ENCODE data around the gene SUN2. TPM values are rescaled to one million over a fixed set of nuclear protein-coding genes. Genes with fewer than 3 reads are reported as not detected.

The SUN2 gene
- total RNA-seq, 1 donor from 2014 or later: 41.7 TPM

DNA sequence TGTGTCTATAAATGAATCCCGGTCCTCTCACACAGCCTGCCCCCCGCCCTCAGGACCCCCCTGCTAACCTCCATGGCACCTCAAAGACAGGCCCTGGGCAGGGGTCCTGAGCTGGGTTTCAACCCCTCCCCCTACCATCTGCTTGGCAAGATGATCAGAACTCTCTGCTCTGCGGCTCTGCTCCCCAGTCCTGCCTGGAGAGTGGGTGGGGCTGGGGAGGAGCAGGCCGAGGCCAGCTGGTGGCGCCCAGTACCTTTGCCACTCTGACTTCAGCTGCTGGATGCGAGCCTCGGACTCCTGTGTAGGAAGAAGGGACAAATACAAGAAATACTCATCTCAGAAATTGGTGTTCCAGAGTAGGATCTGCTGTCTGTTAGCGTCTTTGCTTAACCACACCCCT is 15.0 kb downstream of the SUN2 start:
- TF ChIP-seq, protein P1, sequence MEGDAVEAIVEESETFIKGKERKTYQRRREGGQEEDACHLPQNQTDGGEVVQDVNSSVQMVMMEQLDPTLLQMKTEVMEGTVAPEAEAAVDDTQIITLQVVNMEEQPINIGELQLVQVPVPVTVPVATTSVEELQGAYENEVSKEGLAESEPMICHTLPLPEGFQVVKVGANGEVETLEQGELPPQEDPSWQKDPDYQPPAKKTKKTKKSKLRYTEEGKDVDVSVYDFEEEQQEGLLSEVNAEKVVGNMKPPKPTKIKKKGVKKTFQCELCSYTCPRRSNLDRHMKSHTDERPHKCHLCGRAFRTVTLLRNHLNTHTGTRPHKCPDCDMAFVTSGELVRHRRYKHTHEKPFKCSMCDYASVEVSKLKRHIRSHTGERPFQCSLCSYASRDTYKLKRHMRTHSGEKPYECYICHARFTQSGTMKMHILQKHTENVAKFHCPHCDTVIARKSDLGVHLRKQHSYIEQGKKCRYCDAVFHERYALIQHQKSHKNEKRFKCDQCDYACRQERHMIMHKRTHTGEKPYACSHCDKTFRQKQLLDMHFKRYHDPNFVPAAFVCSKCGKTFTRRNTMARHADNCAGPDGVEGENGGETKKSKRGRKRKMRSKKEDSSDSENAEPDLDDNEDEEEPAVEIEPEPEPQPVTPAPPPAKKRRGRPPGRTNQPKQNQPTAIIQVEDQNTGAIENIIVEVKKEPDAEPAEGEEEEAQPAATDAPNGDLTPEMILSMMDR (conservative IDR thresholded peaks at IDR 0.05): no peak
- Mint-ChIP-seq H3K27ac (ENCODE audit: unreplicated experiment) (no peak overlapping the region), H3K27me3 (ENCODE audit: low read depth) (no peaks in the 10 kb centered on the region), H3K4me1 (no peaks in the 10 kb centered on the region), H3K9me3 (no peaks in the 10 kb centered on the region), H3K36me3 (ENCODE audit: low read depth) (peaks cover 7% of the 10 kb centered on the region), H3K4me3 (no peak overlapping the region)
- DNase-seq (ENCODE audit: low read depth, low spot score): no peak

DNA sequence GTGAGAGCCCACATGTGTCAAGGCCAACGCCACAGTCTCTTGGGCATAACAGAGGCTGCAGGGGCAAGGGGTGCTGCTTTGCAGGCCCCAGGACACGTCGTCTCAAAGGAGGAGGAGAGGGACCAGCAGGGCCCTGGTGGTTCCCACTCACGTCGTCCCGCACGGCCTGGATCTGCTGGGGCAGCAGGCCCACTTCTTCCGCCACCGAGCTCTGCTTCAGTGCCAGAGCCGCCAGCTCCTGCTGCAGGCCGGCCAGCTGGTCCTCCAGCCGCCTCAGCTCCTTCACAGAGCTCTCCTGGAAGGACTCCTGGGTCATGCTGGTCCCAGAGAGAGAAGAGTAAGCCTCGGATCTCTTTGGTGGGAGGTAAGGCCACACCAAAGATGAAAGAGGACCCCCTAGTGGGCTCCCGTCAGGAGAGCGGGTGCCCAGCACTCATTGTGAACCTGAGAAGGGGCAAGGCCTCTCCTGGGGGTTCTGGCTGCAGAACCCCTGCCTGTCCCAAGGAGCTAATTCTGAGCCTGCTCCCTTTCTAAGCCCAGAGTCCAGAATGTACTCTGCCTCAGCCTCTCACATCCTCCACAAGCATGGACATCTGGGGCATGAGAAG is 15.6 kb downstream of the SUN2 start:
- TF ChIP-seq, protein P1 (conservative IDR thresholded peaks at IDR 0.05): no peak
- no peak overlapping the region for H3K4me3 Mint-ChIP-seq
- H3K9me3 Mint-ChIP-seq: no peaks in the 10 kb centered on the region
- no peak for DNase-seq (ENCODE audit: low read depth, low spot score)
- peak overlapping the region; percentile 43 for H3K27ac Mint-ChIP-seq (ENCODE audit: unreplicated experiment)
- H3K36me3 Mint-ChIP-seq (ENCODE audit: low read depth): peaks cover 7% of the 10 kb centered on the region
- no peaks in the 10 kb centered on the region for H3K27me3 Mint-ChIP-seq (ENCODE audit: low read depth)
- no peaks in the 10 kb centered on the region for H3K4me1 Mint-ChIP-seq

DNA sequence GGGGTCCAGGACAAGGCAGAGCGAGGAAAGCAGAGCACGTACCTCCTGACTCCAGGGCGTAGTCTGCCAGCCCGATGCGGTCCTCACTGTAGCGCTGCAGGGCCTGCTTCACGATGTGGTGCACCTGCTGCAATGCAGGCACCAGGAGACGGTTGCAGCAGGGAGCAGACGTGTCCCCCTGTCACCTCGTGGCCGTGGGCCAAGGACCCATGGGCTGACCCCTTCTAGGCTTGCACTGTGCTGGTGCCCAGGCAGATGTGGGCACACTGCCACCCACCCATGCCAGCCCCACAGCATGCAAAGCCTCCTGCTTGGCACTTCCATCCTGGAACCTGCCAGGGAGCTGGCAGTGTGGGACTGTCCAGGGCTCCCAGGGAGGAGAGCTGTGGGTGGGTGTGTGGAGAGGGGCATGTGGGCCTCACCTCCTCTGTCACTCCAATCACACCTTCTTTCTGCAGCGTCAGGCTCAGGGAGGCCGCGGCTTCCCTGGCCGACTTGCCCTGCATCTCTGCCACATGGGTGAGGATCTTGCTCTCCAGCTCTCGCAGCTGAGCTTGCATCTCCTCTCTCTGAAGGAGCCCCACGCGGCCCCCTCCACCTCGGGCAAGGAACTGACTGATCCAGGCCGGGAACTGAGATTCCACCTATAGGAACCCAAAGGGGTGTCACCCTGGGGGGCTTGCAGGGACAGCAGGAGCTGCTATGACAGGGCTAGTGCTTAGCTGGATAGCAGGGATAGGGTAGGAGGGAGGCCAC is 16.3 kb downstream of the SUN2 start:
- DNase-seq (ENCODE audit: low read depth, low spot score): no peak
- no peaks in the 10 kb centered on the region for H3K9me3 Mint-ChIP-seq
- no peaks in the 10 kb centered on the region for H3K27me3 Mint-ChIP-seq (ENCODE audit: low read depth)
- H3K4me1 Mint-ChIP-seq: no peaks in the 10 kb centered on the region
- peak overlapping the region; percentile 43 for H3K27ac Mint-ChIP-seq (ENCODE audit: unreplicated experiment)
- H3K4me3 Mint-ChIP-seq: no peak overlapping the region
- TF ChIP-seq, protein P1 (conservative IDR thresholded peaks at IDR 0.05): no peak
- H3K36me3 Mint-ChIP-seq (ENCODE audit: low read depth): peaks cover 7% of the 10 kb centered on the region

DNA sequence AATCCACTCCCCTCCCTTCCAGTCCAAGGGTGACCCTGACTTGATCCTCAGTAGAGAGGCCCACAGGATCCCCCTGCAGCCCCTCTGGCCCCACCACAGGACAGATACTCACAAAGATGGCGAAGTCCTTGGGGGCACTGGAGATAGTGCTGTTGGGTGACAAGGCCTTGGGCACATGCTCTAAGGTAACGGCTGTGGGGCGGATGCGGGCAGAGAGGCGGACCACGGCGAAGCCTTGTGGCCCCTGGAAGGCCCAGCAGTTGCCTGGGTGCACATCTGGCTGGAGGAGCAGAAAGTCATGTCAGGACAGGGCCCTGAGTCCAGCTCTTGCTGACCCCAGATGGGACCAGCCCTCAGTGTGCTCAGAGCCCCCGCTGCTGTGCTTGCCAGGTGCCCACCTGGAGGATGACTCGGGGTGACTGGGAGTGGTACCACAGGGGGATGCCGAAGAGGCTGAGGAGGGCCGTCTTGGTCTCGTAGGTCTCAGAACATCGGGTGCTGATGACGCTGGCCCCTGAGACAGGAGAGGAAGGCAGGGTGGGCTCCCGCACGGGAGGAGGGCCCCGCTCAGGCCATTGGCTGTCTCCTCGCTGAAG is 17.2 kb downstream of the SUN2 start:
- Mint-ChIP-seq H3K4me3 (no peak overlapping the region), H3K9me3 (no peaks in the 10 kb centered on the region), H3K36me3 (ENCODE audit: low read depth) (peaks cover 7% of the 10 kb centered on the region), H3K27ac (ENCODE audit: unreplicated experiment) (no peak overlapping the region), H3K4me1 (no peaks in the 10 kb centered on the region), H3K27me3 (ENCODE audit: low read depth) (no peaks in the 10 kb centered on the region)
- TF ChIP-seq, protein P1 (conservative IDR thresholded peaks at IDR 0.05): no peak
- no peak for DNase-seq (ENCODE audit: low read depth, low spot score)

DNA sequence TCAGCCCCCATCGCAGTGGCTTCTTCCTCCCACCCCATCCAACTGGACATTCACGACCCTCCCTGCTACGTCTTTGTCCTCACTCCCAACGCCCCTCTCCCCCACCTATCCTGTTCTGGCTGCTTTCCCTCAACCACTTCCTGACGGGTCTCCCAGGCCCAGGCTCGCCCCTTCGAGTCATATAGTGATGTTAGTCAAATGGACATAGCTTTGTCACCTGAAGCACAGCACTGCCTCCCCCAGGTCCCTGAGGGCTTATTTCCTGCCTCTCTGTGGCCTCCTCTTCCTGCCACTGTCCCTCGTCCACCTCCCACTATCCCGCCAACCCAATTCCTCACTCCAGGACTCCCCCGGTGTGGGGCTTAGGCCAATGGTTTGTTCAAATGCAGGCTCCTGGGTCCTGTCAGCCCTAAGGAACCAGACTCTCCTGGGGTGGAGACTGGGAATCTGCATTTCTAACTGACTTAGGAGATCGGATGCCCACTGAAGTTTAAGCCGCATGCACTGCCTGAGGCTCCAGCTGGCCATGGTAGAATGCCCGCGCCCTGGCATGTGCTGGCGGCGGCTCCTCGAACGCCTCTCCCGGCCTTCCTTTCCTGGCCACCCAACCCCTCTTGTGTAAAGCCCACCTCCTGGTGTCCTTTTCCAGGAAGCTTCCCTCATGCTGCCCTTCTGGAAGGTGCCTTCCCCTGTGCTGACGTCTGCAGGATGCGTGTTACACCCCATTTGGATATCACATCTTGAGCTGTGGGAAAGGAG is 18.3 kb downstream of the SUN2 start:
- TF ChIP-seq, protein P1 (conservative IDR thresholded peaks at IDR 0.05): no peak
- H3K9me3 Mint-ChIP-seq: no peaks in the 10 kb centered on the region
- H3K4me3 Mint-ChIP-seq: peak overlapping the region; percentile 39
- H3K27me3 Mint-ChIP-seq (ENCODE audit: low read depth): no peaks in the 10 kb centered on the region
- peak overlapping the region; percentile 62 for H3K27ac Mint-ChIP-seq (ENCODE audit: unreplicated experiment)
- no peaks in the 10 kb centered on the region for H3K4me1 Mint-ChIP-seq
- no peak for DNase-seq (ENCODE audit: low read depth, low spot score)
- H3K36me3 Mint-ChIP-seq (ENCODE audit: low read depth): peaks cover 9% of the 10 kb centered on the region
